ENCODE measurements around the gene SESN3.
A peak's percentile ranks its signal among the peaks of the same experiment; 100 is the strongest.
"Not testable (repeated sequence)": the region's sequence is repeated elsewhere in the genome, so short reads cannot be mapped to it uniquely, and the experiment has no call there.

SESN3 gene

GRCh38 chr11:95156133-95156721, 74.8 kb downstream of the SESN3 start:
- DNase-seq (ENCODE audit: extremely low spot score, insufficient read length, low read depth), result no peak
- no peak for FAIRE-seq

DNA sequence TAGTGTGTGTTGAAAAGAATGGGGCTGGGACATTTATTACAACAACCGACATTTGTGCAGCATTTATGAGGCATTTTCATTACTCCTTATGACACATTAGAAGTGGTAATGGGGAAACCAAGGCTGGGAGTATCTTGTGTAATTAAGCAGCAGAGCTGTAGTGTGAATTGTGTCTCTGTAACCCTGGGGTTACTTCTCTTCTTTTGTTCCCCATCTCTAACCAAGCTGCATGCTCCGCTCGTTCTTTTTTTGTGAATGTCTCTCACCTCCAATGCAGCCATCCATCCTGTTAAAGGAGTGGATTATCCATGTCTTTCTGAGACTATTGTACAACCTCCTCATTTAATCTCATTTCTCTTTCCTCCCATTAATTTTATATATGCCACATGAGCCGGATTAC, 75.6 kb downstream of the SESN3 start:
- FAIRE-seq (no peak), DNase-seq (ENCODE audit: extremely low spot score, insufficient read length, low read depth) (no peak)

DNA sequence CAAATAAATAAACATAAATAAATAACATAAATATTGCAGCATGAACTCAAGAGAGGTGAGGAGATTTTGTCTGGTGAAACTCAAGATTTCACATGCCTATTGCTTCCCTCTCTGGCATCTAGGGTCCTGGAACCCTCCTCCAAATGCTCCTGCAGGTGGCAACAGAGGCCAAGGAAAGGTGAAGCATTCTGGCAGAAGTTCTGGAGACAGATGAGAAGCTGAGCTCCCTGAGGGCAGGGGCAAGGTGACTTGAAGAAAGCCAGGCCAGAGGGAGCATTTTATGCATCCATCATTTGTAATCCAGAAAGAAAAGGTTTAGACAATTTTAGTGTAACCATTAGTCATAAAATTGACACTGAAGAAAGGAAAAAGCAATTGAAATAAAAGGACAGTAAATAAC, 76.5 kb downstream of the SESN3 start:
- DNase-seq (ENCODE audit: extremely low spot score, insufficient read length, low read depth) (peak; percentile 32), FAIRE-seq (peak; percentile 59)

GRCh38 chr11:95153857-95154246, 77.2 kb downstream of the SESN3 start:
- DNase-seq (ENCODE audit: extremely low spot score, insufficient read length, low read depth) (no peak), FAIRE-seq (no peak)

DNA sequence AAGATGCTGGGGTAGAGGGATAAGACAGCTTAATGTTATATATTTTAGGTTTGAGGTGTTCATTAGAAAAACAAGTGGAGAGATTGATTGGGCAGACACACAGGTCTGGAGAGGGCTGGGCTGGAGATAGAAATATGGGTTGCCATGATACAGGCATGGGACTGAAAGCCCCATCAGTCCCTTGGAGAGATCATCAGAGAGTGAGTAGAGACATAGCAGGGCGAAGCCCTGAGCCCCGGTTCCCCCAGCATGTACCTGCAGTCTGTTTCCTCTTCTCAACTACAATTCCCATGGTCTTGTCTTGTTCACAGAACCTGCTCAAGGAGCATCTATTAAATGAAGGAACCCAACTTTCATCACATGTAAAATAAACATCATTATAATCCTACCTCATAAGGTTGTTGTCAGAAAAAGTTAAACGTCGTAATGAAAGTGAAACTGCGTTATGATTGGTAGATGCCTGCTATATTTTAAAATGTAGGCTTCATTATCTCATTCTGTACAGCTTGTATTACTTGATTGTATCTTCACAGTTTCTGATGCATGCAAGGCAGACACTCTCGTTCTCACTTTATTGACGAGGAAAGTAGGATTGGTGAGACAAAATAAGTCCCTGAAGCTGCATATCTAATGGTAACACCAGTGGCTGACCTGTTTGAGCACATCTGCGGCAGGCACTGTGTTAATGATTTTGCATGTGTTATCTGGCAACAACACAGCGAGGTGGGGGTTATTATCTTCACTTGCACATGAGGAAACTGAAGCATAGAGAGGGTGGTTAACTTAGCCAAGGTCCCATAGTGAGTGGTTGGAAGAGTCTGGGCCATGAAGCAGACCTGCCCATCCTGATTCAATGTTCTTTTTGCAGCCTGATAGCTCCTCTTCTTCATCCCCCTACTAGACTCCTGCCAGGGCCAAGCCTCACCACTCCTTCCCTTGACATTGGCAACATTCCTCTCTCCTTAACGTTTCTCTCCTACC, 77.8 kb downstream of the SESN3 start:
- FAIRE-seq (peak; percentile 59), DNase-seq (ENCODE audit: extremely low spot score, insufficient read length, low read depth) (no peak)

- FAIRE-seq, result peak; percentile 97
- peak; percentile 85 for DNase-seq (ENCODE audit: extremely low spot score, insufficient read length, low read depth)
These were observed 79.9 kb downstream of the SESN3 start for GRCh38 chr11:95150956-95151684.

DNA sequence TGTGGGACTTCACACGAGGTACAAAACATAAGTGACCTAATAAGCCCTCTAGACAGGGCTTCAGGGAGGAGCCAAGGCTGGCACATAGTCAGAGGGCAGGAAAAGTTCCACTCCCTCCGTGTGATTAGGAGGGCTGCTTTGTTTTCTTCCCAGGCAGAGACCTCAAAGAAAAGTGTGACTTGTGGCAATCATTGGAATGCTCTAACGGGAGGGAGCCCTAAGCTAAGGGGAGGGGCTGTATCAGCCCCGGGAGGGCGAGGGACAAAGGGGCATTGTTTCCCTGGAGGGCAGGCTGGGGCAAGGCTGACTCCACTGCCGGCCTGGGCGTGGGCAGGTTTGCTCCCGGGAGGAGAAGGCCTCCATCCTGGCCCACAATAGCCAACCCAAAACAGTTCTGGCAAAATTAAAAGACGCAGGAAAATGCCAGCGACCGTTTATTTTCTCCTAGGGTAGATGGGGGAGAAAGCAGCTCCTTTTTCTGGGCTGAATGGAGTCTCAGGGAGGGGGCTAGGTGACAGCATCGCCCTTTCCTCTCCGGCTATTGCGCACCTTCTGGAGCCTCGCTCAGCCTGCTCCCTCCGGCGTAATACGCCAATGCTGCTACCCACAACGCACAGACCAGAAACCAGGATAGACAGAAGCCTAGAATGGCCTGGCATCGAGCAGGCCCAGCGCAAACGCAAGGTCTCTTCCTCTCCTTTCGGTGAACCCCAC, 81.2 kb downstream of the SESN3 start:
- FAIRE-seq (no peak), DNase-seq (ENCODE audit: extremely low spot score, insufficient read length, low read depth) (no peak)

- DNase-seq (ENCODE audit: extremely low spot score, insufficient read length, low read depth), result no peak
- FAIRE-seq, result no peak
These were observed 82.1 kb downstream of the SESN3 start for GRCh38 chr11:95148938-95149337.

GRCh38 chr11:95148406-95148805, 82.6 kb downstream of the SESN3 start:
- FAIRE-seq (no peak), DNase-seq (ENCODE audit: extremely low spot score, insufficient read length, low read depth) (no peak)

- FAIRE-seq, result no peak
- no peak for DNase-seq (ENCODE audit: extremely low spot score, insufficient read length, low read depth)
These were observed 83.6 kb downstream of the SESN3 start for GRCh38 chr11:95147364-95147905.

GRCh38 chr11:95145430-95146060, 85.5 kb downstream of the SESN3 start:
- FAIRE-seq, result no peak
- DNase-seq (ENCODE audit: extremely low spot score, insufficient read length, low read depth), result no peak

DNA sequence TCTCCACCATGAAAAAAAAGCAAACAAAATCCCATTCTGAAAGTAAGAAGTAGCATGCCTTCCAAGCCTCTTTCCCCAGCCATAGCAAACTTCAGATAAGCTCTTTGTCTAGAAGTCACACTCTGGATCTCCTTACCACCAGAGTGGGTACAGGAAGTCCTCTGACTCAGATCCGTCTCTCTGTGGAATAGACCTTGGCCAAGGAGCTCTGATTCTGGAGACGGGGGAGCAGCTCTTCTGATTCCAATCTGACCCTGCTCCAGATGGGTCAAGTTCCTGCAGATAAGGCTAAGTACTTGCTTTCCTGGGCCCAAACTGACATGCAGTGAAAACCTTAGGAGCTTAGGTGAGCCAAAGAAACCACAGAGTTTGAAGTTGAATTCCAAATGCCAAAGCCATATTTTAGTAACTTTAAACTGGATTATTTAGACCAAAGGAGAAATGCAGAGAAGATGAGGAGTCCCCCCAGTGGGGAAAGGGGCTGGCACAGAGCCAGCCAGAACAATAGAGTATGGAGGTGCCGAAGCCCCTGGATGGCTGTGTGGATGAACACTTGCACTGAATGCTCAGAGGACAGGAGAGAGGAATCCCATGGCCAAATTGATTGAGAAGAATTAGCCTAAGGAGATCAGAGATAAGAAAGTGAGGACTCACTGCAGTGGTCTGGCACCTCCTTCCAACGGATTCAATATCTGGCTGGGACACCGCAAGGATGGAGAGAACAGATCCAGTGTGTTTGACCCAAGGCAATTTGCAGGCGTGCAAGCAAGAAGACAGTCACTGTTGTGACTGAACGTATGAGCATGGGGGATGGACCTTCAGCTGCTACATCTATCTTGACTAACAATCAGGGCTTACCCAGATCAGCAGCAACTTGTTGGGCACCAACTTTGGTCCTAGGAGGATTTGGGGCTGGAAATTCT, 86.4 kb downstream of the SESN3 start:
- DNase-seq (ENCODE audit: extremely low spot score, insufficient read length, low read depth), result no peak
- no peak for FAIRE-seq

DNA sequence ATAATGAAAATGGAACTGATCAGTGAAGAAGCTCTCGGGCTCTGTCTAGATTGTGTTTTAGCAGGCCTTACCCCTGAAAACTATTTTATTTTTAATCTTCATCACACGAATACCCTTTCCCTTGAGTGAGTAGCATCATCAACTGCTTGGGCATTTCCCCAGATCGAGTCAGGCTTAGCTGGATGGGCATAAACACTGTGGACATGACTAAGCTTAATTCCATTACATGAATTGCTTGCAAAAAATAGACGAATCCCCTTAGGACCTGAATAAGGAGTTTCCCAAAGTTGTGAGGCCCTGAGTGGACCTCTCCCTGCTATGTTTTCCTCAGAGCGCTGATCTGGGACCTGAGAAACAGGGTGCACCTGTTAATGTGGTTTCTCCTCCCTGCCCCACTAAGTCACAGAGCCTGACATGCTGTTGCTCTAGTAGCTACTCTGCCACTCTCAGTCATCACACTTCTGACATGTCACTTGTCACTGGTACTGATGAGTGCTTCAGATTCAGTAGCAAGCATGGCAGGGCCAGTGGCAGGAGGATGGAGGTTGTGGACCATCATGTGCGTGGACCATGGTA, 87.8 kb downstream of the SESN3 start:
- no peak for DNase-seq (ENCODE audit: extremely low spot score, insufficient read length, low read depth)
- no peak for FAIRE-seq

DNA sequence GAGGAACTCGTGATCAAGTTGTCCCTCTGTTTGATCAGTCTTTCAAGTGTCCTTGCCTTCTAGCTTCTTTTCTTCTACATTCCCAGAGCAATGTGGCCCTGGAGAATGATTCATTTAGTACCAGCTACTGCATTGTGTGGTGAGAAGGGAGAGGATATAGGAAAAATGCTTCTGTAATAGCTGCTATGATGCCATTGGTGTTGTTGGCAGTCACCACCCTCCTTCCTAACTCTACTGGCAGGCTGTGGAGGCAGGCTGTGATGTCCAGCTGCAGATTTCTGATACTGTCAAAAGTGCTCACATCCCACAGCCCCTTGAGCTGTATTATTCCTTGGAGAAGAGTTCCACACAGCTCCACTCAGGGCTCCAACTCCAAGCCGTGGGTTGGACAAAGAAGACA, 88.6 kb downstream of the SESN3 start:
- DNase-seq (ENCODE audit: extremely low spot score, insufficient read length, low read depth) (no peak), FAIRE-seq (no peak)

DNA sequence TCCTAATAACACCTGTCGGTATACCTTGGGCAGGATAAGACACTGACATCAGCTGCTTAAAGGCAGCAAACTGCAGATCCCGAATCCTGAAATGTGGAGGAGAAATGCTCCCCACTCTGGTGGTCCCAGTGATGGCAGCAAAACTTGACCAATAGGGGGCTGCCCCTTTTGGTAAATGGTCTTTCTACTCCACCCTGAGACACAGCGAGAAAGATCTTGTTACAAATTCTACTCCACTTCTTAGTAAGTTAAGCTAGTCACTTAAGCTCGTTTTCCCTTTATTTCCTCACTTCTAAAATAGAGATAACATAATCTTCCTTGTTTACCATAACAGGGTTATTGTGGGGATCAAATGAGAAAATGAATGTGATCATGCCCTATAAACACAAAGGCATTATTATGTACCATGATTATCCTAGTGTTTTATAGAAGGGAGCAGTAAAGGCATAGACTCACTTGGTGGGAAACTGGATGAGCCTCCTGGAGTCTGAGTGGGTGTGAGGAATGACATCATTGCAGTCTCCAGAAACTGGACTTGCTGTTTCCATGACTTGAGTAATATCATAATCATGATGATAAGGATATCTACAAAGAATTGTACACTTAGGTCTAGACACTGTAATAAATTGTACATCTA, 90.5 kb downstream of the SESN3 start:
- DNase-seq (ENCODE audit: extremely low spot score, insufficient read length, low read depth), result no peak
- no peak for FAIRE-seq

- DNase-seq (ENCODE audit: extremely low spot score, insufficient read length, low read depth), result no peak
- peak; percentile 68 for FAIRE-seq
These were observed 92.6 kb downstream of the SESN3 start for GRCh38 chr11:95138448-95138847.

DNA sequence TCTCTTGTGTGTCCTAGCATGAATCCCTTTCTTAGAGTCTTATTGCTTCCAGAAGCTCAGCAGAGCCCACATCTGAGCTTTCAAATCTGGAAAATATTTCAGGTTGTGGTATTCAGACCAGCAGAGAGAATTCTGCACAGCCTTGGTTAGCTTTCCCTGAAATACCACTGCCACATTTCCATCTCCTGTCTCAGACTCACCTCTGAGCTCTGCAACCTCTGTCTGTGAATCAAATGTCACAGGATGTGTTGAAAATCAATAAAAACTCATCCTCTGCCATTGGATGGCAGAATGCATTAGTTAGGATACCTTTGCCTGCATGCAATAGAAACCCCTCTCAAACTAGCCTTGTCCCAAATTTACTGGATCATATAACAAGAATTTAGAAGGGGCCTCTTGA, 93.7 kb downstream of the SESN3 start:
- no peak for FAIRE-seq

DNA sequence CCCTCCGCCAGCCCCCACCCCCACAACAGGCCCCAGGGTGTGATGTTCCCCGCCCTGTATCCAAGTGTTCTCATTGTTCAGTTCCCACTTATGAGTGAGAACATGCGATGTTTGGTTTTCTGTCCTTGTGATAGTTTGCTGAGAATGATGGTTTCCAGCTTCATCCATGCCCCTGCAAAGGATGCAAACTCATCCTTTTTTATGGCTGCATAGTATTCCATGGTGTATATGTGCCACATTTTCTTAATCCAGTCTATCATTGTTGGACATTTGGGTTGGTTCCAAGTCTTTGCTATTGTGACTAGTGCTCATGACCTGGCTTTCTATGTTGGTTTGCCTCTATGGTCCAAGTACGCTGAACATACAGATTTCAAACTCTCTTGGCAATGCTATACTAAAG, 94.3 kb downstream of the SESN3 start:
- not testable (repeated sequence) for DNase-seq (ENCODE audit: extremely low spot score, insufficient read length, low read depth); FAIRE-seq

More for the DNA sequence above, 93.7 kb downstream of the SESN3 start:
- DNase-seq (ENCODE audit: extremely low spot score, insufficient read length, low read depth), result no peak

Data from GM18507 (cell line).